GM12878 (cell line): ENCODE data around the gene ATP13A5. TPM values are rescaled to one million over a fixed set of nuclear protein-coding genes. Genes with fewer than 3 reads are reported as not detected.

Experiments used
- ATAC-seq: fragments of 200-7000 bp; cut with Tn5 transposase; 3 replicates; pipeline ENCODE4 v1.9.1; 2020; ENCODE audit warnings: mild to moderate bottlenecking, moderate library complexity
- BruUV-seq: library from RNA; stranded (reverse); fragments of 400-500 nt; replicated peaks from 2 replicates; lab custom pipeline; 2021; lab: Mats Ljungman, UMichigan
- CTCF ChIA-PET: fragments of 300-600 bp; sonication (Branson Sonifier 250); formaldehyde crosslinking; extraction: SDS; loops from one replicate; lab custom pipeline; 2021; ENCODE audit warnings: inconsistent platforms; lab: Yijun Ruan, JAX
- POLR2A ChIA-PET: fragments of 350-600 bp; formaldehyde crosslinking; extraction: SDS; loops from one replicate; lab custom pipeline; 2021; ENCODE audit warnings: inconsistent platforms; lab: Charles Lee
- RAD21 ChIA-PET: fragments of 300-600 bp; sonication (Branson Sonifier 250); formaldehyde crosslinking; loops from one replicate; lab custom pipeline; 2023; ENCODE audit warnings: antibody characterized with exemption; ENCODE audit not compliant: unreplicated experiment; lab: Charles Lee
- SMC1A ChIA-PET: fragments of 300-600 bp; sonication (Branson Sonifier 250); formaldehyde crosslinking; loops from one replicate; lab custom pipeline; 2023; ENCODE audit not compliant: unreplicated experiment, uncharacterized antibody; lab: Charles Lee
- DNase-seq: peaks from one replicate; pipeline ENCODE4 v3.0.0-alpha.2; 2011; ENCODE audit warnings: low read depth, low spot score
- FAIRE-seq: peaks from 3 replicates; lab custom pipeline; 2011; peaks lifted over from hg19 to GRCh38; lab: Jason Lieb, UNC
- H2AFZ ChIP-seq: 2 replicates; pipeline ENCODE4 v1.6.0; 2011; ENCODE audit warnings: low read depth, low read length, control low read depth; ENCODE audit not compliant: control insufficient read depth
- H3K27ac ChIP-seq: 2 replicates; pipeline ENCODE4 v1.5.1; 2011; ENCODE audit warnings: control low read depth; ENCODE audit not compliant: control insufficient read depth, insufficient read depth
- H3K27me3 ChIP-seq, 2 experiments: replicated peaks in 1 of 2; 2 replicates each; pipeline versions ENCODE4 v1.6.0 to v1.6.1; 2011; ENCODE audit warnings: low read length in 1 of 2; ENCODE audit not compliant: control insufficient read depth in 2 of 2, insufficient read depth in 2 of 2
- H3K36me3 ChIP-seq, 2 experiments: 2 replicates each; pipeline ENCODE4 v1.5.1; 2011; ENCODE audit warnings: low read length in 1 of 2; ENCODE audit not compliant: control insufficient read depth in 2 of 2, insufficient read depth in 2 of 2
- H3K4me1 ChIP-seq: 2 replicates; pipeline ENCODE4 v1.6.1; 2011; ENCODE audit warnings: mild to moderate bottlenecking, low read length, moderate library complexity, mixed read lengths; ENCODE audit not compliant: control insufficient read depth, insufficient read depth
- H3K4me2 ChIP-seq: 2 replicates; pipeline ENCODE4 v1.6.0; 2011; ENCODE audit warnings: control low read depth; ENCODE audit not compliant: control insufficient read depth, insufficient read depth
- H3K4me3 ChIP-seq: fragments of 200-600 bp; sonication (generic); 2 replicates; pipeline ENCODE4 v1.5.1; 2016
- H3K79me2 ChIP-seq: 2 replicates; pipeline ENCODE4 v1.6.0; 2011; ENCODE audit warnings: low read length; ENCODE audit not compliant: control insufficient read depth, insufficient read depth
- H3K9ac ChIP-seq: 2 replicates; pipeline ENCODE4 v1.8.0; 2011; ENCODE audit warnings: low read length, control low read depth, mixed read lengths; ENCODE audit not compliant: control insufficient read depth, insufficient read depth
- H3K9me3 ChIP-seq: replicated peaks from 3 replicates; pipeline ENCODE4 v1.5.1; 2011; ENCODE audit warnings: mild to moderate bottlenecking, low read length; ENCODE audit not compliant: control insufficient read depth, insufficient read depth
- H4K20me1 ChIP-seq: 2 replicates; pipeline ENCODE4 v1.6.0; 2011; ENCODE audit not compliant: control insufficient read depth, insufficient read depth
- ATF2 ChIP-seq: IDR thresholded peaks from 2 replicates; pipeline ENCODE4 v1.6.1; 2012; ENCODE audit warnings: low read length, inconsistent platforms
- CHD2 ChIP-seq: IDR thresholded peaks from 2 replicates; pipeline ENCODE4 v1.6.1; 2011; ENCODE audit warnings: low read depth, low read length, improper control_type of control experiment, borderline replicate concordance
- CHD4 ChIP-seq: fragments of 200-600 bp; sonication (generic); IDR thresholded peaks from 2 replicates; pipeline ENCODE4 v1.6.1; 2016; ENCODE audit warnings: mild to moderate bottlenecking
- CREB1 ChIP-seq: IDR thresholded peaks from 2 replicates; pipeline ENCODE4 v1.6.1; 2012; ENCODE audit warnings: low read depth, mild to moderate bottlenecking, inconsistent platforms
- CREM ChIP-seq: IDR thresholded peaks from 2 replicates; pipeline ENCODE4 v1.6.1; 2014; ENCODE audit warnings: antibody characterized with exemption, low read depth
- LARP7 ChIP-seq: fragments of 450-650 bp; IDR thresholded peaks from 2 replicates; pipeline ENCODE4 v1.6.1; 2017; ENCODE audit warnings: mild to moderate bottlenecking
- MTA2 ChIP-seq: fragments of 450-650 bp; IDR thresholded peaks from 2 replicates; pipeline ENCODE4 v1.6.1; 2016; ENCODE audit warnings: low read depth, mild to moderate bottlenecking, moderate library complexity
- NBN ChIP-seq: fragments of 450-650 bp; IDR thresholded peaks from 2 replicates; pipeline ENCODE4 v1.6.1; 2016
- WGBS: methylation state at CpG from one replicate; pipeline ENCODE4 v1.1.6; 2016; ENCODE audit warnings: low lambda C conversion rate; ENCODE audit not compliant: insufficient replicate concordance, insufficient coverage; ENCODE audit errors: missing lambda C conversion rate; 5-methylcytosine and 5-hydroxymethylcytosine counted together
- in situ Hi-C: fragments of 300-500 bp; cut with MboI; formaldehyde crosslinking; loops from 9 replicates; pipeline ENCODE4 v1.14.3; 2018; ENCODE audit warnings: mixed read lengths
- intact Hi-C: fragments of 100-400 bp; cut with micrococcal nuclease; formaldehyde crosslinking; loops from one replicate; pipeline ENCODE4 v1.14.2; 2022; ENCODE audit not compliant: unreplicated experiment
- polyA plus RNA-seq, 11 experiments: library from polyadenylated mRNA; depleted of rRNA in 4 of 11; unstranded in 6 of 11; stranded (reverse) in 5 of 11; fragments of >200 nt; fragmentation: Nextera tagmentation in 4 of 11; fragmentation: Illumina TruSeq in 1 of 11; extraction: Ambion mirVana in 4 of 11; extraction: Trizol in 1 of 11; gene quantifications; 1 replicate in 1 of 11; 2 replicates in 10 of 11; pipeline versions ENCODE4 v1.2.1 to v1.2.3, GENCODE V29; 2011 to 2016; ENCODE audit warnings: inconsistent platforms in 2 of 11, missing spikeins in 2 of 11, low read depth in 1 of 11
- total RNA-seq, 4 experiments: library from RNA; depleted of rRNA in 3 of 4; stranded (reverse); fragments of >200 nt in 3 of 4; fragmentation: Illumina TruSeq in 1 of 4; extraction: Trizol in 1 of 4; gene quantifications; 2 replicates each; pipeline versions ENCODE4 v1.2.1 to v1.2.3, GENCODE V29; 2013 to 2021
- TF ChIP-seq, protein P1 (sequence below): fragments of 450-650 bp; formaldehyde crosslinking; IDR thresholded peaks from 2 replicates; pipeline ENCODE4 v1.4.0; 2022; ENCODE audit warnings: mild to moderate bottlenecking, moderate library complexity
- TF ChIP-seq, protein P2 (sequence below): IDR thresholded peaks from 2 replicates; pipeline ENCODE4 v1.6.1; 2012; ENCODE audit warnings: mild to moderate bottlenecking, low read depth, low read length
- TF ChIP-seq, protein P3 (sequence below): fragments of 450-650 bp; IDR thresholded peaks from 2 replicates; pipeline ENCODE4 v1.6.1; 2016; ENCODE audit warnings: mild to moderate bottlenecking, moderate library complexity, borderline replicate concordance

The ATP13A5 gene
- total and polyA plus RNA-seq, 10 of the 15 experiments (the other 5 are each of a cell fraction or from before 2014, with no cell fraction given), result not detected

DNA sequence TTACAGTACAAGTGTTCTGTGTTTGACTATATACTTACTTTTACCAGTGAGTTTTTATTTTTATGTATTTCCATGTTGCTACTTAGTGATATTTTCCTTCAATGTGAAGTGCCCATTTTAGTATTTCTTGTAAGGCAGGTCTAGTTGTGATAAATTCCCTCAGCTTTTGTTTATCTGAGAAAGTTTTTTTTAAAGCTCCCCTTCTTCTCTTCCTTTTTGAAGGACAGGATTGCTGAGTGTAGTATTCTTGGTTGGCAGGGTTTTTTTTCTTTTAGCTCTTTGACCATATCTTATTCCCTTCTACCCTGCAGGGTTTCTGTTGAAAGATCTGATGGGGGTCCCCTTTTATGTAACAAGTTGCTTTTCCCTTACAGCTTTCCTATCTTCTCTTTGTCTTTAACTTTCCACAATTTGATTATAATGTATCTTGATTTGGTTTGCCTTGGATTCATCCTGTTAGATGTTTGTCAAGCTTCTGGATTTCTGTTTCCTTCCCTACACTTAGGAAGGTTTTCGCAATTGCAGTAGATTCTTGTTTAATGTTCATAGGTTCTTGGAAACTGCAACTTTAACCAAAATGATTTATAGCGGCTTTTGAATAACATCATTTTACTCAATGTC, 129.6 kb downstream of the ATP13A5 start (continued):
- TF ChIP-seq, protein P1, sequence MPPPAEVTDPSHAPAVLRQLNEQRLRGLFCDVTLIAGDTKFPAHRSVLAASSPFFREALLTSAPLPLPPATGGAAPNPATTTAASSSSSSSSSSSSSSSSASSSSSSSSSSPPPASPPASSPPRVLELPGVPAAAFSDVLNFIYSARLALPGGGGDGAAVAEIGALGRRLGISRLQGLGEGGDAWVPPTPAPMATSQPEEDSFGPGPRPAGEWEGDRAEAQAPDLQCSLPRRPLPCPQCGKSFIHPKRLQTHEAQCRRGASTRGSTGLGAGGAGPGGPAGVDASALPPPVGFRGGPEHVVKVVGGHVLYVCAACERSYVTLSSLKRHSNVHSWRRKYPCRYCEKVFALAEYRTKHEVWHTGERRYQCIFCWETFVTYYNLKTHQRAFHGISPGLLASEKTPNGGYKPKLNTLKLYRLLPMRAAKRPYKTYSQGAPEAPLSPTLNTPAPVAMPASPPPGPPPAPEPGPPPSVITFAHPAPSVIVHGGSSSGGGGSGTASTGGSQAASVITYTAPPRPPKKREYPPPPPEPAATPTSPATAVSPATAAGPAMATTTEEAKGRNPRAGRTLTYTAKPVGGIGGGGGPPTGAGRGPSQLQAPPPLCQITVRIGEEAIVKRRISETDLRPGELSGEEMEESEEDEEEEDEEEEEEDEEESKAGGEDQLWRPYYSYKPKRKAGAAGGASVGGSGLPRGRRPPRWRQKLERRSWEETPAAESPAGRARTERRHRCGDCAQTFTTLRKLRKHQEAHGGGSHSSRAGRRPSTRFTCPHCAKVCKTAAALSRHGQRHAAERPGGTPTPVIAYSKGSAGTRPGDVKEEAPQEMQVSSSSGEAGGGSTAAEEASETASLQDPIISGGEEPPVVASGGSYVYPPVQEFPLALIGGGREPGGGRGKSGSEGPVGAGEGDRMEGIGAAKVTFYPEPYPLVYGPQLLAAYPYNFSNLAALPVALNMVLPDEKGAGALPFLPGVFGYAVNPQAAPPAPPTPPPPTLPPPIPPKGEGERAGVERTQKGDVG, result no peak
- TF ChIP-seq CHD4 (no peak), CHD2 (no peak)

DNA sequence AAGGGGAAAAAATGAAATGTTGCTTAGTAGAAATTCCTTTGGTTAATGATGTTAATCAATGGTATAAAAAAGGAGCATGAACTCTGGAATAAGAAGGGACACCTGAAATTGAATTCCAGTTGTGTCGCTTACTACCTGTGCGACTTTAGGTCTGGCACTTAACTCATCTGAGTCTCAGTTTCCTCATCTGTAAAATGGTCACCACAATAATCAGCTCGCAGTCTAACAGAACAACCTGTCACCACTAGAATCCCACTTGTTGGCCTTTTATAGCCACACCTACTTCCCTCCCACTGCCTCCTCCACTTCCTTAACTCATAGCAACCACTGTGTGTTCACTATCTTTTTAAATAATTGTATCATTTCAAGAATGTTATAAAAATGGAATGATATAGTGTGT, 135.0 kb downstream of the ATP13A5 start:
- FAIRE-seq, result no peak
- no peak overlapping the region for H3K9ac ChIP-seq
- intact Hi-C loops, result no loop called here
- H3K4me3 ChIP-seq, result no peak overlapping the region
- H3K4me2 ChIP-seq, result no peak overlapping the region
- CTCF ChIA-PET, result no interaction called here
- no peaks in the 10 kb centered on the region; the same call in 2 of the 3 replicates for H3K9me3 ChIP-seq
- no peaks in the 10 kb centered on the region for H3K79me2 ChIP-seq
- BruUV-seq, result no TSS peak
- WGBS, result 38% methylated on average over 3 of the region's 3 CpGs
- RAD21 ChIA-PET, result interaction anchor here (0.6 kb wide), 1 partner anchor 404 kb away, joined by 3 read pairs; no protein-coding TSS in a partner anchor
- no peaks in the 10 kb centered on the region for H4K20me1 ChIP-seq
- SMC1A ChIA-PET, result no interaction called here
- DNase-seq, result no peak
- ATAC-seq, result no peak
- no peaks in the 10 kb centered on the region for H3K4me1 ChIP-seq
- H2AFZ ChIP-seq, result no peak overlapping the region
- POLR2A ChIA-PET, result no interaction called here
- in situ Hi-C loops, result no loop called here
- H3K36me3 ChIP-seq, result no peaks in the 10 kb centered on the region
- no peak overlapping the region for H3K27ac ChIP-seq
- peaks cover 2% of the 10 kb centered on the region in 2 experiments; a peak in 3 of 4 replicates for H3K27me3 ChIP-seq
- TF ChIP-seq ATF2, result no peak
- TF ChIP-seq CREB1, result no peak
- TF ChIP-seq, protein P2, sequence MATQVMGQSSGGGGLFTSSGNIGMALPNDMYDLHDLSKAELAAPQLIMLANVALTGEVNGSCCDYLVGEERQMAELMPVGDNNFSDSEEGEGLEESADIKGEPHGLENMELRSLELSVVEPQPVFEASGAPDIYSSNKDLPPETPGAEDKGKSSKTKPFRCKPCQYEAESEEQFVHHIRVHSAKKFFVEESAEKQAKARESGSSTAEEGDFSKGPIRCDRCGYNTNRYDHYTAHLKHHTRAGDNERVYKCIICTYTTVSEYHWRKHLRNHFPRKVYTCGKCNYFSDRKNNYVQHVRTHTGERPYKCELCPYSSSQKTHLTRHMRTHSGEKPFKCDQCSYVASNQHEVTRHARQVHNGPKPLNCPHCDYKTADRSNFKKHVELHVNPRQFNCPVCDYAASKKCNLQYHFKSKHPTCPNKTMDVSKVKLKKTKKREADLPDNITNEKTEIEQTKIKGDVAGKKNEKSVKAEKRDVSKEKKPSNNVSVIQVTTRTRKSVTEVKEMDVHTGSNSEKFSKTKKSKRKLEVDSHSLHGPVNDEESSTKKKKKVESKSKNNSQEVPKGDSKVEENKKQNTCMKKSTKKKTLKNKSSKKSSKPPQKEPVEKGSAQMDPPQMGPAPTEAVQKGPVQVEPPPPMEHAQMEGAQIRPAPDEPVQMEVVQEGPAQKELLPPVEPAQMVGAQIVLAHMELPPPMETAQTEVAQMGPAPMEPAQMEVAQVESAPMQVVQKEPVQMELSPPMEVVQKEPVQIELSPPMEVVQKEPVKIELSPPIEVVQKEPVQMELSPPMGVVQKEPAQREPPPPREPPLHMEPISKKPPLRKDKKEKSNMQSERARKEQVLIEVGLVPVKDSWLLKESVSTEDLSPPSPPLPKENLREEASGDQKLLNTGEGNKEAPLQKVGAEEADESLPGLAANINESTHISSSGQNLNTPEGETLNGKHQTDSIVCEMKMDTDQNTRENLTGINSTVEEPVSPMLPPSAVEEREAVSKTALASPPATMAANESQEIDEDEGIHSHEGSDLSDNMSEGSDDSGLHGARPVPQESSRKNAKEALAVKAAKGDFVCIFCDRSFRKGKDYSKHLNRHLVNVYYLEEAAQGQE, result no peak
- no peak for TF ChIP-seq NBN
- TF ChIP-seq CREM, result no peak
- TF ChIP-seq, protein P3, sequence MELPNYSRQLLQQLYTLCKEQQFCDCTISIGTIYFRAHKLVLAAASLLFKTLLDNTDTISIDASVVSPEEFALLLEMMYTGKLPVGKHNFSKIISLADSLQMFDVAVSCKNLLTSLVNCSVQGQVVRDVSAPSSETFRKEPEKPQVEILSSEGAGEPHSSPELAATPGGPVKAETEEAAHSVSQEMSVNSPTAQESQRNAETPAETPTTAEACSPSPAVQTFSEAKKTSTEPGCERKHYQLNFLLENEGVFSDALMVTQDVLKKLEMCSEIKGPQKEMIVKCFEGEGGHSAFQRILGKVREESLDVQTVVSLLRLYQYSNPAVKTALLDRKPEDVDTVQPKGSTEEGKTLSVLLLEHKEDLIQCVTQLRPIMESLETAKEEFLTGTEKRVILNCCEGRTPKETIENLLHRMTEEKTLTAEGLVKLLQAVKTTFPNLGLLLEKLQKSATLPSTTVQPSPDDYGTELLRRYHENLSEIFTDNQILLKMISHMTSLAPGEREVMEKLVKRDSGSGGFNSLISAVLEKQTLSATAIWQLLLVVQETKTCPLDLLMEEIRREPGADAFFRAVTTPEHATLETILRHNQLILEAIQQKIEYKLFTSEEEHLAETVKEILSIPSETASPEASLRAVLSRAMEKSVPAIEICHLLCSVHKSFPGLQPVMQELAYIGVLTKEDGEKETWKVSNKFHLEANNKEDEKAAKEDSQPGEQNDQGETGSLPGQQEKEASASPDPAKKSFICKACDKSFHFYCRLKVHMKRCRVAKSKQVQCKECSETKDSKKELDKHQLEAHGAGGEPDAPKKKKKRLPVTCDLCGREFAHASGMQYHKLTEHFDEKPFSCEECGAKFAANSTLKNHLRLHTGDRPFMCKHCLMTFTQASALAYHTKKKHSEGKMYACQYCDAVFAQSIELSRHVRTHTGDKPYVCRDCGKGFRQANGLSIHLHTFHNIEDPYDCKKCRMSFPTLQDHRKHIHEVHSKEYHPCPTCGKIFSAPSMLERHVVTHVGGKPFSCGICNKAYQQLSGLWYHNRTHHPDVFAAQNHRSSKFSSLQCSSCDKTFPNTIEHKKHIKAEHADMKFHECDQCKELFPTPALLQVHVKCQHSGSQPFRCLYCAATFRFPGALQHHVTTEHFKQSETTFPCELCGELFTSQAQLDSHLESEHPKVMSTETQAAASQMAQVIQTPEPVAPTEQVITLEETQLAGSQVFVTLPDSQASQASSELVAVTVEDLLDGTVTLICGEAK, result no peak
- TF ChIP-seq MTA2, result no peak
- TF ChIP-seq LARP7, result no peak
